Suprapubic skin (tissue), 4 donors: ENCODE measurements around the gene CFAP74.

Experiments used
- EP300 ChIP-seq: sonication (generic); formaldehyde crosslinking; IDR thresholded peaks from one replicate; pipeline ENCODE4 v1.6.1; 2017; ENCODE audit warnings: antibody characterized with exemption
- POLR2AphosphoS5 ChIP-seq, 3 donors: sonication (generic); formaldehyde crosslinking; IDR thresholded peaks; one replicate each; pipeline ENCODE4 v1.6.1; 2017; ENCODE audit warnings: antibody characterized with exemption in 3 of 3
- TF ChIP-seq, protein P1 (sequence below), 2 donors: fragments of 200-600 bp in 1 of 2; fragments of 450-650 bp in 1 of 2; sonication (generic) in 1 of 2; IDR thresholded peaks; one replicate each; pipeline ENCODE4 v1.5.1; 2016 to 2019; ENCODE audit warnings: antibody characterized with exemption in 2 of 2, mild to moderate bottlenecking in 1 of 2, moderate library complexity in 1 of 2

GRCh38 chr1:1958071-1958541, 45.5 kb downstream of the CFAP74 start:
- TF ChIP-seq, protein P1, sequence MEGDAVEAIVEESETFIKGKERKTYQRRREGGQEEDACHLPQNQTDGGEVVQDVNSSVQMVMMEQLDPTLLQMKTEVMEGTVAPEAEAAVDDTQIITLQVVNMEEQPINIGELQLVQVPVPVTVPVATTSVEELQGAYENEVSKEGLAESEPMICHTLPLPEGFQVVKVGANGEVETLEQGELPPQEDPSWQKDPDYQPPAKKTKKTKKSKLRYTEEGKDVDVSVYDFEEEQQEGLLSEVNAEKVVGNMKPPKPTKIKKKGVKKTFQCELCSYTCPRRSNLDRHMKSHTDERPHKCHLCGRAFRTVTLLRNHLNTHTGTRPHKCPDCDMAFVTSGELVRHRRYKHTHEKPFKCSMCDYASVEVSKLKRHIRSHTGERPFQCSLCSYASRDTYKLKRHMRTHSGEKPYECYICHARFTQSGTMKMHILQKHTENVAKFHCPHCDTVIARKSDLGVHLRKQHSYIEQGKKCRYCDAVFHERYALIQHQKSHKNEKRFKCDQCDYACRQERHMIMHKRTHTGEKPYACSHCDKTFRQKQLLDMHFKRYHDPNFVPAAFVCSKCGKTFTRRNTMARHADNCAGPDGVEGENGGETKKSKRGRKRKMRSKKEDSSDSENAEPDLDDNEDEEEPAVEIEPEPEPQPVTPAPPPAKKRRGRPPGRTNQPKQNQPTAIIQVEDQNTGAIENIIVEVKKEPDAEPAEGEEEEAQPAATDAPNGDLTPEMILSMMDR (IDR thresholded peaks at IDR 0.05): no peak
- TF ChIP-seq EP300 (no peak), POLR2AphosphoS5 (IDR thresholded peaks at IDR 0.05) (no peak)
